HepG2 (cell line): Measurements from ENCODE around the gene CLEC2D. TPM values are rescaled to one million over a fixed set of nuclear protein-coding genes. Genes with fewer than 3 reads are reported as not detected.
A peak's percentile ranks its signal among the peaks of the same experiment; 100 is the strongest.

Experiments
- ARNT2 ChIP-seq: sonication (generic); formaldehyde crosslinking; IDR thresholded peaks from 2 replicates; pipeline ENCODE4 v1.8.0; 2022; ENCODE audit warnings: mild to moderate bottlenecking, low read depth, missing genetic modification reagents, moderate library complexity
- ATM ChIP-seq: fragments of 450-650 bp; IDR thresholded peaks from 2 replicates; pipeline ENCODE4 v1.7.1; 2017; ENCODE audit warnings: mild to moderate bottlenecking, borderline replicate concordance
- ELF4 ChIP-seq: sonication (generic); formaldehyde crosslinking; IDR thresholded peaks from 2 replicates; pipeline ENCODE4 v1.5.0; 2020; ENCODE audit warnings: missing genetic modification reagents, mild to moderate bottlenecking, moderate library complexity, borderline replicate concordance
- KDM5B ChIP-seq: sonication (generic); formaldehyde crosslinking; IDR thresholded peaks from 2 replicates; pipeline ENCODE4 v1.4.0; 2020; ENCODE audit warnings: missing genetic modification reagents, mild to moderate bottlenecking, borderline replicate concordance
- MIER2 ChIP-seq: IDR thresholded peaks from 2 replicates; pipeline ENCODE4 v1.6.1; 2016; ENCODE audit warnings: missing biosample characterization, missing genetic modification reagents
- ONECUT2 ChIP-seq: sonication (generic); formaldehyde crosslinking; IDR thresholded peaks from 2 replicates; pipeline ENCODE4 v1.4.0; 2020; ENCODE audit warnings: missing genetic modification reagents
- PHB2 ChIP-seq: fragments of 450-650 bp; IDR thresholded peaks from 2 replicates; pipeline ENCODE4 v1.6.1; 2018; ENCODE audit not compliant: partially characterized antibody
- PPARG ChIP-seq: conservative IDR thresholded peaks from 2 replicates; pipeline ENCODE4 v1.6.1; 2016; ENCODE audit warnings: missing biosample characterization, missing genetic modification reagents
- RAD51 ChIP-seq: fragments of 450-650 bp; IDR thresholded peaks from 2 replicates; pipeline ENCODE4 v1.6.1; 2016; ENCODE audit warnings: borderline replicate concordance
- SCMH1 ChIP-seq: sonication (generic); formaldehyde crosslinking; IDR thresholded peaks from 2 replicates; pipeline ENCODE4 v1.9.0; 2021; ENCODE audit warnings: missing genetic modification reagents, mild to moderate bottlenecking, borderline replicate concordance
- SMAD9 ChIP-seq: sonication (generic); formaldehyde crosslinking; IDR thresholded peaks from 2 replicates; pipeline ENCODE4 v1.5.1; 2020; ENCODE audit warnings: mild to moderate bottlenecking, missing genetic modification reagents
- YEATS4 ChIP-seq: sonication (generic); formaldehyde crosslinking; IDR thresholded peaks from 2 replicates; pipeline ENCODE4 v1.4.0; 2020; ENCODE audit warnings: missing genetic modification reagents, borderline replicate concordance
- YY1 ChIP-seq: IDR thresholded peaks from 2 replicates; pipeline ENCODE4 v1.6.1; 2011; ENCODE audit warnings: low read length, low read depth, moderate library complexity, mild to moderate bottlenecking; ENCODE audit not compliant: insufficient read depth, insufficient replicate concordance
- ZNF383 ChIP-seq: sonication (generic); formaldehyde crosslinking; IDR thresholded peaks from 2 replicates; pipeline ENCODE4 v1.4.0; 2020; ENCODE audit warnings: missing genetic modification reagents, mild to moderate bottlenecking, borderline replicate concordance
- ZNF441 ChIP-seq: sonication (generic); formaldehyde crosslinking; IDR thresholded peaks from 2 replicates; pipeline ENCODE4 v1.7.0; 2021; ENCODE audit warnings: missing genetic modification reagents, borderline replicate concordance
- polyA plus RNA-seq, 8 experiments: library from polyadenylated mRNA; depleted of rRNA in 3 of 8; stranded (reverse) in 7 of 8; unstranded in 1 of 8; fragments of >200 nt; fragmentation: Illumina TruSeq in 4 of 8; extraction: Trizol in 4 of 8; gene quantifications; 2 replicates each; pipeline versions ENCODE4 v1.2.1 to v1.2.3, GENCODE V29; 2011 to 2016; ENCODE audit warnings: low read depth in 4 of 8, missing spikeins in 1 of 8, mixed read lengths in 1 of 8; ENCODE audit not compliant: insufficient read depth in 1 of 8
- total RNA-seq, 5 experiments: library from RNA; depleted of rRNA; stranded (reverse); fragments of >200 nt; fragmentation: Illumina TruSeq; extraction: Trizol; gene quantifications; 2 replicates each; pipeline ENCODE4 v1.2.3, GENCODE V29; 2016; ENCODE audit warnings: low read depth in 1 of 5
- TF ChIP-seq, protein P1 (sequence below): sonication (generic); formaldehyde crosslinking; IDR thresholded peaks from 2 replicates; pipeline ENCODE4 v1.4.0; 2020; ENCODE audit warnings: low read depth, missing genetic modification reagents
- TF ChIP-seq, protein P2 (sequence below): sonication (generic); formaldehyde crosslinking; IDR thresholded peaks from 2 replicates; pipeline ENCODE4 v1.5.0; 2020; ENCODE audit warnings: missing genetic modification reagents, mild to moderate bottlenecking, borderline replicate concordance
- TF ChIP-seq, protein P3 (sequence below): sonication (generic); formaldehyde crosslinking; IDR thresholded peaks from 2 replicates; pipeline ENCODE4 v1.8.0; 2022; ENCODE audit warnings: mild to moderate bottlenecking, missing genetic modification reagents, borderline replicate concordance
- TF ChIP-seq, protein P4 (sequence below): sonication (generic); formaldehyde crosslinking; IDR thresholded peaks from 2 replicates; pipeline ENCODE4 v1.5.0; 2020; ENCODE audit warnings: missing genetic modification reagents

Gene CLEC2D
- total and polyA plus RNA-seq, 2 of the 13 experiments (the other 11 are each of a cell fraction or from before 2014, with no cell fraction given), result 2.5 to 8.6 TPM

DNA sequence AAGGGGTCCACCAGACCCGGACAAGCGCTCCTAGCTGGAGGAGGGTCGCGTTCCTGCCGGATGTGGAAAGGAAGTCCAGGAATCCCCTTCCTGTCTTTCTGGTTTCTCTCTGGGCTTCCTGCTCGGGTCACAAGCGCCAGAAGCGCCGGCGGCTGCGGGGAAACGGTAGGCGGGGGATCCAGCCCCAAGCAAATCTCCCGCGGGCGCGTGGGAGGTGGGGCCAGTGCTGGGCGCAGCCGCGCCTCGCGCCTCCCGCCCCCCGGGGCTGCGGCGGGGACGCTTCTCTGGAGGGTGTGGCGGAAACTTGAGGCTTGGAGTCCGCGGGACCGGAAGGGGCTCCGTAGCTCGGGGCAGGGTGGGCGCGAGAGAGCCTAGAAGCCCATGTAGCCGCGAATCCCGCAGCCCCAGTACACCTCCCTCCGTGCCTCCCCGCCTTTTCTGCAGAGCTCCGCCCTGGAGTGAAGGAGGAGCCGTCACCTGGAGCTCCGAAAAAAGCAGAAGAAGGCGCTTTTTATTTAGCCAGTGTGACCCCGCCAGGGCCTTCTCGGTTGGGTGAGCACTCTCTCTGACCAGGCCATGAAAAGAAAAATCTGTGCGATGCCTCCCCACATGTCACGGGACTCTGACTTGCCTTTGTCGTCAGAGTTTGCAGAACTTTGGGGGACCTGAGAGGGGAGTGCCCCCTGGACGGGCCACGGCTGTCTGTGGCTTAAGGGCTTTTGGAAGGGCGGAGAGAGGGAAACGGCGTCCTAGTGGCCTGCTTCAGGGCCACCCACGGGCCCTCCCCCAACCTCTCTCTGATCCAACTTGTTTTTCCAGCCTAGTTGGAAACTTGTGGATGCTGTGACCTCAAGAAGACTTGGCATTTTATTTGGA lies 21.4 kb upstream of the CLEC2D start (continued):
- TF ChIP-seq, protein P1, sequence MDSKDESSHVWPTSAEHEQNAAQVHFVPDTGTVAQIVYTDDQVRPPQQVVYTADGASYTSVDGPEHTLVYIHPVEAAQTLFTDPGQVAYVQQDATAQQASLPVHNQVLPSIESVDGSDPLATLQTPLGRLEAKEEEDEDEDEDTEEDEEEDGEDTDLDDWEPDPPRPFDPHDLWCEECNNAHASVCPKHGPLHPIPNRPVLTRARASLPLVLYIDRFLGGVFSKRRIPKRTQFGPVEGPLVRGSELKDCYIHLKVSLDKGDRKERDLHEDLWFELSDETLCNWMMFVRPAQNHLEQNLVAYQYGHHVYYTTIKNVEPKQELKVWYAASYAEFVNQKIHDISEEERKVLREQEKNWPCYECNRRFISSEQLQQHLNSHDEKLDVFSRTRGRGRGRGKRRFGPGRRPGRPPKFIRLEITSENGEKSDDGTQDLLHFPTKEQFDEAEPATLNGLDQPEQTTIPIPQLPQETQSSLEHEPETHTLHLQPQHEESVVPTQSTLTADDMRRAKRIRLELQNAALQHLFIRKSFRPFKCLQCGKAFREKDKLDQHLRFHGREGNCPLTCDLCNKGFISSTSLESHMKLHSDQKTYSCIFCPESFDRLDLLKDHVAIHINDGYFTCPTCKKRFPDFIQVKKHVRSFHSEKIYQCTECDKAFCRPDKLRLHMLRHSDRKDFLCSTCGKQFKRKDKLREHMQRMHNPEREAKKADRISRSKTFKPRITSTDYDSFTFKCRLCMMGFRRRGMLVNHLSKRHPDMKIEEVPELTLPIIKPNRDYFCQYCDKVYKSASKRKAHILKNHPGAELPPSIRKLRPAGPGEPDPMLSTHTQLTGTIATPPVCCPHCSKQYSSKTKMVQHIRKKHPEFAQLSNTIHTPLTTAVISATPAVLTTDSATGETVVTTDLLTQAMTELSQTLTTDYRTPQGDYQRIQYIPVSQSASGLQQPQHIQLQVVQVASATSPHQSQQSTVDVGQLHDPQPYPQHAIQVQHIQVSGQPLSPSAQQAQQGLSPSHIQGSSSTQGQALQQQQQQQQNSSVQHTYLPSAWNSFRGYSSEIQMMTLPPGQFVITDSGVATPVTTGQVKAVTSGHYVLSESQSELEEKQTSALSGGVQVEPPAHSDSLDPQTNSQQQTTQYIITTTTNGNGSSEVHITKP, result no peak
- TF ChIP-seq YEATS4 (CRISPR knock-in tag) (peak; percentile 66), RAD51 (no peak), PHB2 (no peak), ARNT2 (peak; percentile 75), YY1 (peak; percentile 14), KDM5B (peak; percentile 94), ZNF441 (peak; percentile 58; the same call in 1 of the 2 replicates), MIER2 (CRISPR knock-in tag) (no peak), ONECUT2 (no peak), ZNF383 (CRISPR knock-in tag) (no peak), ATM (no peak), ELF4 (no peak; the same call in 1 of the 2 replicates), PPARG (CRISPR knock-in tag) (no peak), SMAD9 (CRISPR knock-in tag) (no peak), SCMH1 (CRISPR knock-in tag) (no peak)
- TF ChIP-seq, protein P2, sequence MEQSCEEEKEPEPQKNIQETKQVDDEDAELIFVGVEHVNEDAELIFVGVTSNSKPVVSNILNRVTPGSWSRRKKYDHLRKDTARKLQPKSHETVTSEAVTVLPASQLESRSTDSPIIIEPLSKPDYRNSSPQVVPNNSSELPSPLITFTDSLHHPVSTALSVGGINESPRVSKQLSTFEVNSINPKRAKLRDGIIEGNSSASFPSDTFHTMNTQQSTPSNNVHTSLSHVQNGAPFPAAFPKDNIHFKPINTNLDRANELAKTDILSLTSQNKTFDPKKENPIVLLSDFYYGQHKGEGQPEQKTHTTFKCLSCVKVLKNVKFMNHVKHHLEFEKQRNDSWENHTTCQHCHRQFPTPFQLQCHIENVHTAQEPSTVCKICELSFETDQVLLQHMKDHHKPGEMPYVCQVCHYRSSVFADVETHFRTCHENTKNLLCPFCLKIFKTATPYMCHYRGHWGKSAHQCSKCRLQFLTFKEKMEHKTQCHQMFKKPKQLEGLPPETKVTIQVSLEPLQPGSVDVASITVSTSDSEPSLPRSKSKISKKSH (CRISPR knock-in tag), result 0 out of 2 replicates have a peak, but pooled peaks have one; percentile 43
- TF ChIP-seq, protein P3, sequence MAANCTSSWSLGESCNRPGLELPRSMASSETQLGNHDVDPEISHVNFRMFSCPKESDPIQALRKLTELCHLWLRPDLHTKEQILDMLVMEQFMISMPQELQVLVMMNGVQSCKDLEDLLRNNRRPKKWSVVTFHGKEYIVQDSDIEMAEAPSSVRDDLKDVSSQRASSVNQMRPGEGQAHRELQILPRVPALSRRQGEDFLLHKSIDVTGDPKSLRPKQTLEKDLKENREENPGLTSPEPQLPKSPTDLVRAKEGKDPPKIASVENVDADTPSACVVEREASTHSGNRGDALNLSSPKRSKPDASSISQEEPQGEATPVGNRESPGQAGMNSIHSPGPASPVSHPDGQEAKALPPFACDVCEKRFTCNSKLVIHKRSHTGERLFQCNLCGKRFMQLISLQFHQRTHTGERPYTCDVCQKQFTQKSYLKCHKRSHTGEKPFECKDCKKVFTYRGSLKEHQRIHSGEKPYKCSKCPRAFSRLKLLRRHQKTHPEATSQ (CRISPR knock-in tag), result peak; percentile 82; the same call in 1 of the 2 replicates
- TF ChIP-seq, protein P4, sequence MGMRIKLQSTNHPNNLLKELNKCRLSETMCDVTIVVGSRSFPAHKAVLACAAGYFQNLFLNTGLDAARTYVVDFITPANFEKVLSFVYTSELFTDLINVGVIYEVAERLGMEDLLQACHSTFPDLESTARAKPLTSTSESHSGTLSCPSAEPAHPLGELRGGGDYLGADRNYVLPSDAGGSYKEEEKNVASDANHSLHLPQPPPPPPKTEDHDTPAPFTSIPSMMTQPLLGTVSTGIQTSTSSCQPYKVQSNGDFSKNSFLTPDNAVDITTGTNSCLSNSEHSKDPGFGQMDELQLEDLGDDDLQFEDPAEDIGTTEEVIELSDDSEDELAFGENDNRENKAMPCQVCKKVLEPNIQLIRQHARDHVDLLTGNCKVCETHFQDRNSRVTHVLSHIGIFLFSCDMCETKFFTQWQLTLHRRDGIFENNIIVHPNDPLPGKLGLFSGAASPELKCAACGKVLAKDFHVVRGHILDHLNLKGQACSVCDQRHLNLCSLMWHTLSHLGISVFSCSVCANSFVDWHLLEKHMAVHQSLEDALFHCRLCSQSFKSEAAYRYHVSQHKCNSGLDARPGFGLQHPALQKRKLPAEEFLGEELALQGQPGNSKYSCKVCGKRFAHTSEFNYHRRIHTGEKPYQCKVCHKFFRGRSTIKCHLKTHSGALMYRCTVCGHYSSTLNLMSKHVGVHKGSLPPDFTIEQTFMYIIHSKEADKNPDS (CRISPR knock-in tag), result no peak
